ENCODE data around the gene ITGB4. TPM values are rescaled to one million over a fixed set of nuclear protein-coding genes. Genes with fewer than 3 reads are reported as not detected.

The ITGB4 gene
- total RNA-seq, 2 experiments from 2014 or later = 0.69 to 1.8 TPM

GRCh38 chr17:75701288-75701687, 20.0 kb upstream of the ITGB4 start:
- Mint-ChIP-seq H3K36me3 (ENCODE audit: low read depth) (peaks cover 16% of the 10 kb centered on the region), H3K27ac (no peak overlapping the region), H3K4me1 (ENCODE audit: low read depth) (no peaks in the 10 kb centered on the region), H3K9me3 (no peaks in the 10 kb centered on the region), H3K27me3 (no peaks in the 10 kb centered on the region), H3K4me3 (no peak overlapping the region)
- DNase-seq (no peak), ATAC-seq (no peak)
- TF ChIP-seq CTCF (IDR thresholded peaks at IDR 0.05) = no peak
- ChIA-PET POLR2A (no interaction called here), CTCF (interaction anchor here (0.7 kb wide), 1 partner anchor 46 kb away, joined by 3 read pairs; no protein-coding TSS in a partner anchor)
- intact Hi-C loops (cut with micrococcal nuclease) = no loop called here

GRCh38 chr17:75703191-75703590, 18.1 kb upstream of the ITGB4 start:
- DNase-seq (no peak), ATAC-seq (no peak)
- Mint-ChIP-seq H3K27me3 (no peaks in the 10 kb centered on the region), H3K4me1 (ENCODE audit: low read depth) (no peaks in the 10 kb centered on the region), H3K4me3 (no peak overlapping the region), H3K9me3 (no peaks in the 10 kb centered on the region), H3K36me3 (ENCODE audit: low read depth) (peaks cover 24% of the 10 kb centered on the region), H3K27ac (no peak overlapping the region)
- no peak for TF ChIP-seq CTCF (IDR thresholded peaks at IDR 0.05)
- POLR2A ChIA-PET = no interaction called here
- CTCF ChIA-PET = interaction anchor here (1.0 to 2.5 kb wide), 5 partner anchors 19 to 70 kb away, joined by 3 to 11 read pairs (median 5); partner anchors contain the start of gene SMIM5
- intact Hi-C loops (cut with micrococcal nuclease) = no loop called here

- DNase-seq = no peak
- H3K4me3 Mint-ChIP-seq = no peak overlapping the region
- H3K4me1 Mint-ChIP-seq (ENCODE audit: low read depth) = no peaks in the 10 kb centered on the region
- H3K36me3 Mint-ChIP-seq (ENCODE audit: low read depth) = peaks cover 24% of the 10 kb centered on the region
- CTCF ChIA-PET = interaction anchor here (1.0 to 2.5 kb wide), 5 partner anchors 19 to 70 kb away, joined by 3 to 11 read pairs (median 5); partner anchors contain the start of gene SMIM5
- intact Hi-C loops (cut with micrococcal nuclease) = no loop called here
- H3K9me3 Mint-ChIP-seq = no peaks in the 10 kb centered on the region
- POLR2A ChIA-PET = no interaction called here
- H3K27ac Mint-ChIP-seq = no peak overlapping the region
- no peak for TF ChIP-seq CTCF (IDR thresholded peaks at IDR 0.05)
- no peak for ATAC-seq
- no peaks in the 10 kb centered on the region for H3K27me3 Mint-ChIP-seq
These were observed 17.7 kb upstream of the ITGB4 start for GRCh38 chr17:75703591-75703990.

GRCh38 chr17:75704963-75705875, 16.0 kb upstream of the ITGB4 start:
- peaks cover 20% of the 10 kb centered on the region for H3K36me3 Mint-ChIP-seq (ENCODE audit: low read depth)
- no peaks in the 10 kb centered on the region for H3K9me3 Mint-ChIP-seq
- DNase-seq (no peak), ATAC-seq (no peak)
- TF ChIP-seq CTCF (IDR thresholded peaks at IDR 0.05) = no peak
- no peaks in the 10 kb centered on the region for H3K27me3 Mint-ChIP-seq
- intact Hi-C loops (cut with micrococcal nuclease) = no loop called here
- ChIA-PET CTCF (interaction anchor here (0.9 to 1.9 kb wide), 5 partner anchors 33 to 48 kb away, joined by 3 to 6 read pairs (median 4); no protein-coding TSS in a partner anchor), POLR2A (no interaction called here)
- no peak overlapping the region for H3K27ac Mint-ChIP-seq
- H3K4me1 Mint-ChIP-seq (ENCODE audit: low read depth) = no peaks in the 10 kb centered on the region
- no peak overlapping the region for H3K4me3 Mint-ChIP-seq
